GM12872 (cell line): Measurements from ENCODE around the gene DSCAML1.

Experiments
- TF ChIP-seq, protein P1 (sequence below): IDR thresholded peaks from 3 replicates; pipeline ENCODE4 v1.5.1; 2011; ENCODE audit warnings: low read depth, mild to moderate bottlenecking, low read length, moderate library complexity; ENCODE audit not compliant: insufficient read depth

Gene DSCAML1

DNA sequence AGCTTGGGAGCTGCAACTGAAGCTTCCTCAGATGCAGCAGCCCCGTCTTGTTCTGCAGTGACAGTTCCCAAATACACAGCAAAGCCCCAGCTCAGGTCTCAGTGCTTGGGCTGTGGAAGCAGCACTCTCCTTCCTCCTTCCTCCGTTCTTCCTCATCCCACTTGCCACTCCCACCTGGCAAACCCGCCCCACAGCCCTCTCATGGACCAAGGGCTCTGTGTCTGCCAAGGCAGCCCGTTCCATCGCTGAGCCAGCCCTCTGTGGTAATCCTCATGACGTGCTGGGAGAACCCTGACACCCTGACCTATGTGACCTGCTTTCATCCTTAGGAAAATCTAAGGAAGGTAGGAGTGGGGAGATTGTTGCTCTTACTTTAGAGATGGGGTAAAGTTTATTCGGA lies 157.0 kb downstream of the DSCAML1 start:
- TF ChIP-seq, protein P1, sequence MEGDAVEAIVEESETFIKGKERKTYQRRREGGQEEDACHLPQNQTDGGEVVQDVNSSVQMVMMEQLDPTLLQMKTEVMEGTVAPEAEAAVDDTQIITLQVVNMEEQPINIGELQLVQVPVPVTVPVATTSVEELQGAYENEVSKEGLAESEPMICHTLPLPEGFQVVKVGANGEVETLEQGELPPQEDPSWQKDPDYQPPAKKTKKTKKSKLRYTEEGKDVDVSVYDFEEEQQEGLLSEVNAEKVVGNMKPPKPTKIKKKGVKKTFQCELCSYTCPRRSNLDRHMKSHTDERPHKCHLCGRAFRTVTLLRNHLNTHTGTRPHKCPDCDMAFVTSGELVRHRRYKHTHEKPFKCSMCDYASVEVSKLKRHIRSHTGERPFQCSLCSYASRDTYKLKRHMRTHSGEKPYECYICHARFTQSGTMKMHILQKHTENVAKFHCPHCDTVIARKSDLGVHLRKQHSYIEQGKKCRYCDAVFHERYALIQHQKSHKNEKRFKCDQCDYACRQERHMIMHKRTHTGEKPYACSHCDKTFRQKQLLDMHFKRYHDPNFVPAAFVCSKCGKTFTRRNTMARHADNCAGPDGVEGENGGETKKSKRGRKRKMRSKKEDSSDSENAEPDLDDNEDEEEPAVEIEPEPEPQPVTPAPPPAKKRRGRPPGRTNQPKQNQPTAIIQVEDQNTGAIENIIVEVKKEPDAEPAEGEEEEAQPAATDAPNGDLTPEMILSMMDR: no peak

DNA sequence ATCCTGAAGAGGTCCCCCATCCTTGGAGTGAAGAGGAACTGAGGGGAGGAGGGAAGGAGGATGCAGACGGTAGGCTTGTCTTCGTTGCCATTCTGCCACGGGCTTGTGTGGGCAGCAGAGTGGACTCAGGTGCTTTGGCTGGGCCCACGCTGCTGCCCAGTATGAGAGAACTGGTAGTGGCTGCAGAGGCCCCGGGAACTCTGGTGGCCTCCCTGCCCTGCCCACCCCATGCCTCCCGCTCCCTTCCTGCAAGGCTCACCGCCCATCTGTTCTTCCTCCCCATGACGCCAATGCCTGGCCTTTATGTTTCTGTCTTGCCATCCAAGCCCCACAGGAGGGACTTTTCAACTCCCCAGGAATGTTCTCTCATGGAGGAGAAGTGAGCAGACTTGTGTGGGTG lies 157.4 kb downstream of the DSCAML1 start:
- TF ChIP-seq, protein P1: no peak

DNA sequence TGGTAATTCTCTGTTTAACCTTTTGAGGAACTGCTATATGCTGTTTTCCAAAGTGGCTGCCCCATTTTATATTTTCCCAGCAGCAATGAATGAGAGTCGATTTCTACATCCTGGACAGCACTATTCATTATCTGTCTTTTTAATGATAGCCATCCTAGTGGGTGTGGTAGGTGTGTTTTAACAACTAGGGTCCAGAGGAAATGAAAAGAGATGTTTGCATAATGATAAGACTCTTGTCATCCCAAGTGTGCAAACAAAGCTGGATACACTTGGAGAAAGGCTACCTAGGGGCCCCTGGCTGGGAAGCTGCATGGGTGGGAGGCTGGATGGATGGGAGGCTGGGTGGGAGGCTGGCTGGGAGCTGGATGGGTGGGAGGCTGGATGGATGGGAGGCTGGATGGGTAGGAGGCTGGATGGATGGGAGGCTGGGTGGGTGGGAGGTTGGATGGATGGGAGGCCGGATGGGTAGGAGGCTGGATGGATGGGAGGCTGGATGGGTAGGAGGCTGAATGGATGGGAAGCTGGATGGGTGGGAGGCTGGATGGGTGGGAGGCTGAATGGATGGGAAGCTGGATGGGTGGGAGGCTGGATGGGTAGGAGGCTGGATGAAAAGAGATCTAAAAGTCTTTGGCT lies 158.0 kb downstream of the DSCAML1 start:
- TF ChIP-seq, protein P1: no peak

DNA sequence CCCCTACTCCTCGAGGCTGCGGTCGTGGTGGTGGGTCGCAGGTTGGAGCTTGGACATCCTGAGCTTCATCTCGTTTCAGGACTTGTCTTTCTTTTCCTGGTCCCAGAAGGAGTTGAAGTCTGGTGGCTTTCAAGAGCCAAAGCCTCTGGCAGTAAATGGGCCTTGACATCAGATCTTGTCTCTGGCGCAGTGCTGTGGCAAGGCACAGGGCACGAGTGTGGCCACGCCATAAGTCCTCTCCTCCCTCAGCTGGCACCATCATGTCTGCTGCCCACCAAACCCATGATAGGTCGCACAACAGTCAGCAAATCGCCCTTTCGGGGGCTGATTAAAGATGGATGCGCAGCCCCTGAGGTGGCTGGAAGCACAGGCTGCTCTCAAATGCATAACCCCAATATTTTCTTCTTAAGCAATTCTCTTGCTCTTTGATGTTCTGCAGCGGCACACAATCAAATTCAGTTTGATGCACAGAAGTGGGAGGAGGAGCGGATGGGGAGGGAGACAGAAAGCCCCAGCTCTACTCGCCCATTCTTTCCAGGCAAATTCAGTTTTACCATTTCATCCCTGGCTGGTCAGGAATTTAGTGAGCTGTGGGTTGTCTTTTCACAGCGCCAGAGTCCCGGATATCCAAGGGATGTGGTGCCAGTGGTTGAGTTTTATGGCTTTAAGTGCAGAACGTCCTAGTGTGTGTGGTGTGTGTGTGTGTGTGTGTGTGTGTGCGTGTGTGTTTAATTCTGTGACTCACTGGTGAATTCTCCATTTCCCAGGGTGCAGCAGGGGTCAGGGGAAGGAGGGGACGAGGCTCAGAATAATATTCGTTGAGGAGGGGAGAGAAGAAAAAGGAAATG lies 162.0 kb downstream of the DSCAML1 start:
- TF ChIP-seq, protein P1: no peak

DNA sequence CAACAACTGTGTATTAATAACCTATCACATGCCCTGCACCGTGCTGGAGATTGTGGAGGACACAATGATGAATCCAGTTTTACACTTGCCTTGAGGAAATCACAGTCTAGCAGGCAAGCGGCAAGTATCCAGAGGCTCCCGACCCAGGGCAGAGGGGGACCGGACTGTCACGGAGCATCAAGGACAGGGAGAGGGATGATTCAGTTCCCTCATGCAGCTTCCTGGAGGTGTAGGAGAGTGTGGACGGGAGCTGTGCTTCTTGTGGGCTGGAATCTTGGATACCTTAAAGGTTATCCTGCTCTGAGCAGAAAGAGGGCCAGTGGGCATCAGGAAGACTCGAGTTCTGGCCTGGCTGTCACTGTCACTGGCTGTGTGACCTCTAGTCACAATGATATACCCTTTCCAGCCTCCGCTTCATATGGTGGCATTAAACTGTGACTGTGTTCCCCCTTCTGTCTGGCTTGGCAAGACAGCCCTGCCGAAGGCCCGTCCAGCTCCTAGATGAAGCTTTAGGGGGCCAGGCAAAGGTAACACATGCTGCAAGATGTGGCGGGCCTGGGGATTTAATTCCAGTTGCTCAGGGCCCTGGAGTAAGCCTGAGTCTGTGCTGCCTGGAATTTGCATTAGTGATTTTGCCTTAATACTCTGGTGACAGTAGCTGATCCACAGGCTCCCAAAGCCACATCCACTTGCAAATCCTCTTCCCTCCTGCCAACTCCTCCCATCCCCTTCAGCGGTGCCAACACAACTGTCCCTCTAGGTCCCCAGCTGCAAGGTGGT lies 162.8 kb downstream of the DSCAML1 start:
- TF ChIP-seq, protein P1: no peak

DNA sequence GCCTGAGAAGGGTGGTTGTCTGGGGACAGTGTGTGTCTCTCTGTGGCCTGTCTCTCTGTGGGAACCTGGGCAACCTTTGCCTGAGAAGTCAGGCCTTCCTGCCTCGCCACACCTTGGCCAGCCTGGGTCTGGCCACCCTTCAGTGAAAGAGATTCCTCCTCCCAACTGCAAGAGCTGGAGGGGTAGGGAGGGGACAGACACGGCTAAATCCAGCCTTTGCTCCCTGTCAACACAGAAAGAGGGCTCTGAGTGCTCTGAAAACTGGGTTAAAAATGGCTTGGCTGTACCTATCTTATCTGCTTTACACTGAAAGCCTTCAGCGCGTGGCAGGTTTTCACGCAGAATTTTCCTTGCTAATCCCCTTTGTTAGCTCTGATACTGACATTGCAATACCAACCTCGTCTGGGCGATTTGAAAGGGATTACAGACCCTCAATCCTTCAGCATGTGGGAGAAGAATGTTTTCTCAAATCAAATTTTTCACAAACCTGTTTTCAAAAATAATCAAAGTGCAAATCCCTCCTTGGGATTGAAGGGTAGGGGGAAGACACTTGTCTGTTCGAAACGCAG lies 163.7 kb downstream of the DSCAML1 start:
- TF ChIP-seq, protein P1: no peak

DNA sequence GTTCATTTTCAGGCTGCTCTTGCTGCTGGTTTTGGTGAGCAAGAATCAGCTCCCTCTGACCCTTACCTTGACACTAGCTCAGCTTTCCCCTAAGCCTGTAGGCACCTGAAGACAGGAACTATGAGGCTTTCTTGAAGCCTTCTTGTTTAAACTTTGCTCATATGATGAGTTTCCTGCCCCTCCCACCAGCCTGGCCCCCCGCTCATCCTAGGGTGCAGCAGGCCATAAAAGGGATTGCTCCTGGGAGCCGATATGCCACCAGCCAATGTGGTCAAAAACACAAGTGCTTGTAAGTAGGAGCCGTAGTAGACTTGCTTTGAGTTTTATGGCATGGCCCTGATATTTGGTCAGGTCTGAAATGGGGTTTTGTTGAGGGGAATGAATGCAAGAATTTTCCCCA lies 164.7 kb downstream of the DSCAML1 start:
- TF ChIP-seq, protein P1: no peak
